ENCODE results near the gene GRK6. TPM values are rescaled to one million over a fixed set of nuclear protein-coding genes. Genes with fewer than 3 reads are reported as not detected.

Gene GRK6
- total RNA-seq, 1 experiment from 2014 or later, result 75.2 TPM

DNA sequence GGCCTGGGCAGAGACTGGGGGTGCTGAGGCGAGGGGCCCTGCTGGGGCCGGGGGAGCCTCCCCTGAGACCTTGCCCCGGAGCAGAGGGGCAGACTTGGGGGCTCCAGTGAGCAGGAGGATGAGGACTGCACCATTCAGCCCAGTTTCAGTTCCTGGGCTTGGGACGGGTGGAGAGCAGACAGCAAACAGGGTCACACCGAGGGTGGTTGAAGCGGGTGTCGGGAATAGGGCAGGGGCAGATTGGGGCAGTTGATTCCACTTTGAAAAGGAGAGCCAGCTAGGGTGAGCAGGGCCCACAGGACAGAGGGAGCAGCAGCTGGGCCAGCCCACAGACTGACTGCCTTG lies 4.5 kb downstream of the GRK6 start:
- H4K5ac ChIP-seq (ENCODE audit: insufficient read length, low read depth, low read length), result no peak overlapping the region
- Mint-ChIP-seq H3K27ac (no peak overlapping the region), H3K27me3 (ENCODE audit: low read depth) (no peaks in the 10 kb centered on the region), H3K4me1 (peaks cover 13 to 22% of the 10 kb centered on the region in 2 experiments), H3K4me3 (no peak overlapping the region), H3K36me3 (ENCODE audit: insufficient read depth in 1 of 3, low read depth in 3 of 3) (peaks cover 5 to 48% (median 40%) of the 10 kb centered on the region in 3 experiments; a peak in 6 of 7 replicates), H3K9me3 (no peaks in the 10 kb centered on the region)
- WGBS (ENCODE audit: extremely low coverage, insufficient read length, low lambda C conversion rate), result no CpG with 5 or more reads among the region's 7 CpGs
- H2AFZ ChIP-seq (ENCODE audit: low read length), result no peak overlapping the region
- no peaks in the 10 kb centered on the region; the same call in 1 of the 2 replicates for H3K79me2 ChIP-seq (ENCODE audit: insufficient read depth, low read length)
- no peak overlapping the region for H2AK5ac ChIP-seq (ENCODE audit: insufficient read length, low read length)
- H3K9ac ChIP-seq (ENCODE audit: extremely low read depth, insufficient read length, low read length), result no peak overlapping the region
- DNase-seq, result no peak
- no peak overlapping the region for H2BK20ac ChIP-seq (ENCODE audit: low read depth, low read length, poor library complexity, severe bottlenecking)
- H3K79me1 ChIP-seq (ENCODE audit: insufficient read depth, low read depth, low read length, poor library complexity, severe bottlenecking), result no peaks in the 10 kb centered on the region
- H3K23ac ChIP-seq (ENCODE audit: insufficient read length, low read depth, low read length), result no peak overlapping the region
- no peaks in the 10 kb centered on the region for H3K9me3 ChIP-seq (ENCODE audit: control insufficient read depth, low read depth, low read length)
- H3K4me1 ChIP-seq (ENCODE audit: insufficient read depth, low read length), result no peaks in the 10 kb centered on the region; the same call in 1 of the 2 replicates
- no peaks in the 10 kb centered on the region for H3K27me3 ChIP-seq (ENCODE audit: insufficient read depth, low read length)
- no peak overlapping the region for H4K8ac ChIP-seq (replicated peaks; ENCODE audit: insufficient read length, low read depth, low read length)
- peaks cover 4% of the 10 kb centered on the region for H3K23me2 ChIP-seq (ENCODE audit: insufficient read length, low read depth, low read length, poor library complexity, severe bottlenecking)
- no peak overlapping the region for H3K4me2 ChIP-seq (ENCODE audit: insufficient read depth, insufficient read length, low read length)
- no peak overlapping the region for H2BK120ac ChIP-seq (ENCODE audit: low read depth, low read length, poor library complexity, severe bottlenecking)
- TF ChIP-seq, protein P1, sequence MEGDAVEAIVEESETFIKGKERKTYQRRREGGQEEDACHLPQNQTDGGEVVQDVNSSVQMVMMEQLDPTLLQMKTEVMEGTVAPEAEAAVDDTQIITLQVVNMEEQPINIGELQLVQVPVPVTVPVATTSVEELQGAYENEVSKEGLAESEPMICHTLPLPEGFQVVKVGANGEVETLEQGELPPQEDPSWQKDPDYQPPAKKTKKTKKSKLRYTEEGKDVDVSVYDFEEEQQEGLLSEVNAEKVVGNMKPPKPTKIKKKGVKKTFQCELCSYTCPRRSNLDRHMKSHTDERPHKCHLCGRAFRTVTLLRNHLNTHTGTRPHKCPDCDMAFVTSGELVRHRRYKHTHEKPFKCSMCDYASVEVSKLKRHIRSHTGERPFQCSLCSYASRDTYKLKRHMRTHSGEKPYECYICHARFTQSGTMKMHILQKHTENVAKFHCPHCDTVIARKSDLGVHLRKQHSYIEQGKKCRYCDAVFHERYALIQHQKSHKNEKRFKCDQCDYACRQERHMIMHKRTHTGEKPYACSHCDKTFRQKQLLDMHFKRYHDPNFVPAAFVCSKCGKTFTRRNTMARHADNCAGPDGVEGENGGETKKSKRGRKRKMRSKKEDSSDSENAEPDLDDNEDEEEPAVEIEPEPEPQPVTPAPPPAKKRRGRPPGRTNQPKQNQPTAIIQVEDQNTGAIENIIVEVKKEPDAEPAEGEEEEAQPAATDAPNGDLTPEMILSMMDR (conservative IDR thresholded peaks at IDR 0.05), result no peak
- H2BK12ac ChIP-seq (ENCODE audit: insufficient read length, low read depth, low read length), result no peak overlapping the region
- no peak overlapping the region for H2BK5ac ChIP-seq (ENCODE audit: insufficient read length, low read length)
- peaks cover 2% of the 10 kb centered on the region for H4K20me1 ChIP-seq (ENCODE audit: control insufficient read depth, insufficient read depth, insufficient read length)
- H4K91ac ChIP-seq (ENCODE audit: insufficient read length, low read depth, low read length), result no peak overlapping the region
- no peak overlapping the region for H3K14ac ChIP-seq (ENCODE audit: insufficient read depth, low read length)
- no peak overlapping the region for H3T11ph ChIP-seq (ENCODE audit: low read length)
- H2BK15ac ChIP-seq (ENCODE audit: low read depth, low read length), result no peak overlapping the region
- H3K56ac ChIP-seq (ENCODE audit: insufficient read length, low read depth, low read length), result no peak overlapping the region
- H3K27ac ChIP-seq (ENCODE audit: insufficient read length, low read depth, low read length), result no peak overlapping the region
- no peak overlapping the region for H3K18ac ChIP-seq (ENCODE audit: insufficient read length, low read depth, low read length)
- no peak overlapping the region for H3K4ac ChIP-seq (ENCODE audit: low read depth, low read length)
